AG09319 (cell line): ENCODE data around the gene ROBO1.

Experiments used
- DNase-seq: peaks from one replicate; pipeline ENCODE4 v3.0.0-alpha.2; 2010; ENCODE audit warnings: low read depth; ENCODE audit errors: extremely low read depth
- CTCF ChIP-seq: IDR thresholded peaks from 2 replicates; pipeline ENCODE4 v1.5.1; 2011; ENCODE audit warnings: low read depth, mild to moderate bottlenecking, inconsistent platforms, low read length, moderate library complexity

The ROBO1 gene

DNA sequence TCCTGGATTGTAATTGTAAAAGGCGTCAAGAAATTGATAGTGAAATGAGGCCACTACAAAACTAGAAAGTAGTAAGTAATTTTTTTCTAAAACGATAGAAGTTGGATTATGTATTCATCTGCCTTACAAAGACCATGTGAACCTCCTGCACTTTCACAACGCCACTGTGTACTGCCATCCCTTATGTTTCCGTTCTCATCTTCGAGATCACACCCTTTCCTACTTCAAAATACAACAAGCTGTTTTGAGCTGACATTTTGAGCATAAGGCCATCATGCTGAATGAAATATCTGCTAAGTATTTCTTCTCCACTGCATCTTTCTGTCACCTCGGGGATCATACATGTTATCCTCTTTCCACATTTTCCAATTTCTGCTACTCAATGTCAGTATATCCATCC, 885.5 kb downstream of the ROBO1 start:
- DNase-seq: no peak
- TF ChIP-seq CTCF: no peak

DNA sequence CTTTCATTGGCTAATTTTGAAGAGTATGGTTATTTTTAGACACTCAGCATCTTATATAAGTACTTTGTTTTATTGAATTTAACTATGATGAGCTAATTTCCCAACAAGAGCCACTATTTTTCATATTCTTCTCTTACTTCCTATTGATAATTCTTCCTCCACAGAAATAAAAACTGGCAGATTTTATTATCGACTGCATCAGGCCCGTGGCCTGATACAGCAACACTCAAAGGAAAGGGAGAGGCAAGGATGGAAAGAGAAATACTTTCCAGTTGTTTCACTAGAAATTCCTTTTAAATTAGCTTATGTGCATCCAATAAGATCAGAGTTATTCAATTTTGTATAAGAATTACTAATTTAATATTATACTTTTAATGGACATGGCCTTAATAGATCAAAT, 886.3 kb downstream of the ROBO1 start:
- no peak for TF ChIP-seq CTCF
- no peak for DNase-seq

DNA sequence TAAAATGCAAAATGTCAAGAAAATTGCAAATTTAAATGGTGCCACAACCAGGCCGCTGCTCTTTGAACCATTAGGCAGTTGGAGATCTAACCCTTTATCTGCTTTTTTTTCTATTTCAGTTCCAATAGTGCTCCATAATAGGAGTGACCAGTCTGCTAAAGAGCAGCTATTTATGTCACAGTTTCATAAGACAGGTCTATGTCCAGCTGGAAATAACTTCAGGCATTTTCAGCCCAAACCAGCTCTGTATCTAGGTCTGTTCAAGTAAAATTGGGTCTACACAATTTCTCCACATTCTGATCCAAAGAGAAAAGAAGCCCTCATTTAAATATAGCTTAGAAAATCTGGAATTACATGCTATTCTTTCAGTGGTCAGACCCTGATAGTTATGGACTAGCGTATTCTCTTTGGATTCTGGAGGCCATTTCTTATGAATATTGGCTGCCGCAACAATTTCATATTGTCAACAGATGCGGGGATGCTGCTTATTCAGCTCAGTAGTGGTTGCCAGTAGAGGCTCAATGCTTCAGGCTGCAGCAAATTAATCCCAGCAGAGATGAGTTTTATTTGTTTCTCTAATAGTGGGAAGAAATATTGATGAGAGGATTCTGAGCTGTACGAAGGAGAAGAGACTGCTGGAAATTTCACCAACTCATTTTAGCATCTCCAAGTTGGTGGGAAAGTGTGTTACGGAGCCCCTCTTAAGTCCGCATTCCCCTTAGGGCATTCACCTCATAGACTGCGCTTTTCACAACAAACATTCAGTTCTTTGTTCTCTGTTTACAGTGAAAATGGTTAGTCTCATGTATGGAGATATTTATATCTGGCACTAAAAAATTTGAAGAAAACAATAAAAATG, 887.0 kb downstream of the ROBO1 start:
- TF ChIP-seq CTCF: no peak
- no peak for DNase-seq

GRCh38 chr3:78879295-78879860, 888.4 kb downstream of the ROBO1 start:
- no peak for DNase-seq
- TF ChIP-seq CTCF: no peak

GRCh38 chr3:78878789-78879188, 889.0 kb downstream of the ROBO1 start:
- TF ChIP-seq CTCF: no peak
- no peak for DNase-seq

DNA sequence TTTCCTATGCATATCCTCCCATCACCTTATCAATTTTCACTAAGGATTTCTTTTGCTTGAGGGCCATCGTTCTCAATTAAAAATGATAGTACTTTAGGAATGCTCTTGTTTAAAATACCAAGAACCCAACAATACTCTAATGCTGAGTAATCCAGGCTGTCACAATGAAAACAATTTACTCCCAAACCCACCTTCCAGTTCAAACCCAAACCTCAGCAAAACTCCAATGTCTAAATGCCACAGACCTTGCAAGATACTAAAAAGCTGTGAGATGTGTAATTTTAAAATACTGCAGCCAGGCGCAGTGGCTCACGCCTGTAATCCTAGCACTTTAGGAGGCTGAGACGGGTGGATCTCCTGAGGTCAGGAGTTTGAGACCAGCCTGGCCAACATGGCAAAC, 889.8 kb downstream of the ROBO1 start:
- no peak for DNase-seq
- TF ChIP-seq CTCF: no peak

GRCh38 chr3:78875851-78876250, 891.9 kb downstream of the ROBO1 start:
- TF ChIP-seq CTCF: no peak
- DNase-seq: no peak
